Tongue (tissue), 2 donors: ENCODE measurements around the gene GMEB2. TPM values are rescaled to one million over a fixed set of nuclear protein-coding genes. Genes with fewer than 3 reads are reported as not detected.
"Not testable (repeated sequence)": the region's sequence is repeated elsewhere in the genome, so short reads cannot be mapped to it uniquely, and the experiment has no call there.

Experiments
- DNase-seq: peaks from one replicate; pipeline ENCODE4 v3.0.0-alpha.2; 2015
- total RNA-seq: library from RNA; depleted of rRNA; stranded (reverse); fragments of >200 nt; gene quantifications from one replicate; pipeline ENCODE4 v1.2.3, GENCODE V29; 2014

GMEB2 gene
- total RNA-seq, 1 donor from 2014 or later, result 9.9 TPM

DNA sequence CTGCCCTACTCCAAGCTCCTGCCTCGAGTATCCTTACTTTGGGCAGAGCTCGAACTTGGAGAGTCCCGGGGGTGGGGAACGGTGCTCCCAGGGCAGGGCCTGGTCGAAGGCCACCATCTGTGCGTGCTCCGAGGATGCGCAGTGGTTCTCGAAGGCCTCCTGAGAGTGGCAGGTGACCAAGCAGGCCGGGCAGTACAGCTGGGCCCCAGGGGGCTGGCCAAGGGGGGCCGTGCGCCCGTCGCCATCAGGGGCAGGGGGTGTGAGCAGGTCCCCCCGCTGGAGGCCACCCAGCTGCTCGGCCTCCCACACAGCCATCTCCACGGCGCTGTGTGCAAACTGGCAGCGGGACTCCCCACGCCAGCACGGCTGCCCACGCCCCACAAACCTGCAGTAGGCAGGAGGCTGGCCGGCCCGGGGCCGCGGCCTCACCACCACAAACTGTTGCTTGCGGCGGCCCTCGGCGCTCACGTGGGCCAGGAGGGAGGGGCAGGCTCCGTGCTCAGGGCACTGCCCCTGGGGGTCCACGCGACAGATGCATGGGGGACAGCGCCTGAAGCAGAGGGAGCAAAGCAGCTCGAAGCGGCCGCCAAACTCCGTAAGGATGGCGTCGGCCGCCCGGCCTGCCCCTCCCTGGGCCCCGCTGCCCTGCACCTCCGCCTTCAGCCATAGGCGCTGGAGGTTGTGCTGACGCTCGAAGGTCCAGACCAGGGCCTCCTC is 54.7 kb downstream of the GMEB2 start:
- no peak for DNase-seq

DNA sequence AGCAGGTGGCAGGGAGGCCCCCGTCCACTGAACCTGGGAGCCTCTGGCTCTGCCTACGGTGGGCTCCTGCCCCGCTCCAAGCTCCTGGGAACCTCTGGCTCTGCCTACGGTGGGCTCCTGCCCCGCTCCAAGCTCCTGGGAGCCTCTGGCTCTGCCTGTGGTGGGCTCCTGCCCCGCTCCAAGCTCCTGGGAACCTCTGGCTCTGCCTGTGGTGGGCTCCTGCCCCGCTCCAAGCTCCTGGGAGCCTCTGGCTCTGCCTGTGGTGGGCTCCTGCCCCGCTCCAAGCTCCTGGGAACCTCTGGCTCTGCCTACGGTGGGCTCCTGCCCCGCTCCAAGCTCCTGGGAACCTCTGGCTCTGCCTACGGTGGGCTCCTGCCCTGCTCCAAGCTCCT is 55.8 kb downstream of the GMEB2 start:
- DNase-seq, result not testable (repeated sequence)

DNA sequence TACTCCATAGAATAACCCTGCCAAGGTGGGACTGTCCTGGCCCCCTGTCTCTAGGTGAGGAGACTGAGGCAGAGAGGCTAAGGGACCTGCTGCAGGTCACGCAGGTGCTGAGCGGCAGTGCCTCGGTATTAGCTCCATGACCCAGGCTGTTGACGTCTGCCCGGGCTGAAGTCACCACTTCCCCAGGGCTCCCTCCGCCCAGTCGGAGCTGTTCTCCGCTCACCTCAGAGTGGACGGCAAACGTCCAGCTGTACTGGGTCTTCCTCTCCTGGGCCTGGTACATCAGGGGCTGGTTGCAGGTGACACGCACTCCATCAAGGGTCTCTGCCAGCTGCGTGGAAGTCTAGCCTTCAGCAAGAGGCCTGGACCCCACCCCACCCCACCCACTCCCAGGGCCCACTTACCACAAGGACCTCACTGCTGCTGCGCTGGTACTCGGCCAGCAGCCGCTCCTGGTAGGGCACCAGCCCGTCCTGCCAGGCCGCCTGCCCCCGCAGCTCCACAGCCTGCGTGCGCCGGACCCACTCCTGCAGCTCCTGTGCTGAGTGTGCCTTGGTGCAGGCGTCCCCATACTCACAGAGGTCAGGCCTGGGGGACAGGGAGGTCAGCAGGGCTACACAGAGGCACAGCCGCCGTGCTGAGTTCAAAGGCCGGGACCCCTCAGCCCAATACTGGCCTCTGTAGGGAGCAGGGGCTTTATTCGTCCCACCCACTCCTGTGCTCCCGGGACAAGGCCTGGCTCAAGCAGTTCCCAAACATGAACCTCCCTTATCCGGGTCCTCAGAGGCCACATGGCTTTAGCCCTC is 56.4 kb downstream of the GMEB2 start:
- DNase-seq, result no peak

DNA sequence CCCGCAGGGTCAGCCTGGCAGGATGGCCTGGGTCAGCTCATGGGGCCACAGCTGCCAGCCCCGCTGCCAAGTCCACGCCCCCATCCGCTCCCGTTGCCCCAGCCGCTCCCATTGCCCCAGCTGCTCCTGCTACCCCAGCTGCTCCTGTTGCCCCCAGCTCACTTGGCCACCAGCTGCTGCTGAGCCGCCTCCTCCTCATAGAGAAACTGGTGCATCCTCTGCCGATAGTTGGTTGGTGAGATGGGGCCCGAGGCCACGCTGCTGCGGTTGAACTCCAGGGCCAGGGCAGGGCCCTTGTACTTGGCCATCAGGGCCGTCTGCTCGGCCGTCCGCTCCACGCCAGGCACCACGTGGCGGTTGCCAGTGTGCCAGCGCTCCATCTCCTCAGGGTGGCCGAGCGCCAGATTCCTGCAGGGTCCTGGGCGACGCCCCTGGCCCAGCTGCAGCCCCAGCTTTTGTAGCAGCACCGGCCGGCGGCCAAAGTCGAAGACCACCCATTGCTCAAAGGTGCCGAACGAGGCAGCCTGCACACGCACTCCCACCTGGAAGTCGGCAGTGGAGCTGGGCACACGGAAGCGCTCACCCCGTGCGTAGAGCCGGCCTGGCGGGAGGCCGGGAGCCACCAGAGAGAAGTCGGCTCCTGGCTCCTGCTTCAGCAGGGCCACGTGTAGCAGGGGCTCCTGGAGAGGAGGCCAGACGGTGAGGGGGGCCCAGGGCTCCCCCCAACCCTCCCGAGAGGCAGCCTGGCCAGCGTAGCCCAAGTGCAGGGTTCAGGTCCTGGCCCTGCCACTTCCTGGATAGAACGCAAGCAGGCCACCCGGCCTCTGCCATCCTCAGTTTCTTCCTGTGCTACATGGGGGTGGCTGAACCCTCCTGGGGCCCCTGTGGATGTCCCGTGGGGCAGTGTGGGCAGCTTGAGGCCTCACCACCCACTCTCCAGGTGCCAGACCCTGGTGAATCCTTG is 57.6 kb downstream of the GMEB2 start:
- DNase-seq, result peak; percentile 56

DNA sequence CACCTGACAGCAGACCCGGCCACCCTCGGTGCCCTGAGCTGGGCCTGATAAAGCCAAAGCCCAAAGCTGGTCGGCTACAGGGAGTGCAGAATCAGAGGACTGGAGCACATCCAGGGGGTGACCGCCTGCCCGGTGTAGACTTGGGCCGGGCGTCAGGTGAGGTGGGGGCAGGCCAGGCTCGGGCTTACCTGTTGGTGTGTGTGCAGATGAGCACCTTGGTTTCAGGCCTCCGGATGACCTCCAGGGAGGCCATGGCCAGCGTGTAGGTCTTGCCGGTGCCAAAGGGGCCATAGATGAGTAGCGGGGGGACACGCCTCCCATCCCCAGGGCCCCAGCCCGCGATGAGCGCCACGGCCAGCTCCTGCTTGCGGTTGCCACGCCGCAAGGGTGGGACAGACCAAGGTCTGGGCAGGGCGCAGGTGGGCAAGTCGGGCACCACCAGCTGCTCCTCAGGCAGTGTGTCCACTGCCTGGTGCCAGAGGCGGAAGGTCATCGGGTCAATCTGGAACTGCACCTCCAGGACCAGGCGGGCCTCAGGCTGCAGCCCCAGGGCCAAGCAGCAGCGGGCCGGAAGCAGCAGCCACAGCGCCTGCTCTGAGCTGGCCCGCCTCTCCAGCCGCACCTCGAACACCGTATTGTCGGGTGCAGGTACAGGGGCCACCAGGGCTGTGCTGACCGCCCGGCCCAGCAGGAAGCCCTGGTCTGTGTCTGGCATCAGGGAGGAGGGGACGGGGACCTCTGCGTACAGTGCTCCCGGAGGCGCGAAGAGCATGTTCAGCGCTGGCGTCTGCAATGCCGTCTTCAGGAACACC is 58.5 kb downstream of the GMEB2 start:
- no peak for DNase-seq

DNA sequence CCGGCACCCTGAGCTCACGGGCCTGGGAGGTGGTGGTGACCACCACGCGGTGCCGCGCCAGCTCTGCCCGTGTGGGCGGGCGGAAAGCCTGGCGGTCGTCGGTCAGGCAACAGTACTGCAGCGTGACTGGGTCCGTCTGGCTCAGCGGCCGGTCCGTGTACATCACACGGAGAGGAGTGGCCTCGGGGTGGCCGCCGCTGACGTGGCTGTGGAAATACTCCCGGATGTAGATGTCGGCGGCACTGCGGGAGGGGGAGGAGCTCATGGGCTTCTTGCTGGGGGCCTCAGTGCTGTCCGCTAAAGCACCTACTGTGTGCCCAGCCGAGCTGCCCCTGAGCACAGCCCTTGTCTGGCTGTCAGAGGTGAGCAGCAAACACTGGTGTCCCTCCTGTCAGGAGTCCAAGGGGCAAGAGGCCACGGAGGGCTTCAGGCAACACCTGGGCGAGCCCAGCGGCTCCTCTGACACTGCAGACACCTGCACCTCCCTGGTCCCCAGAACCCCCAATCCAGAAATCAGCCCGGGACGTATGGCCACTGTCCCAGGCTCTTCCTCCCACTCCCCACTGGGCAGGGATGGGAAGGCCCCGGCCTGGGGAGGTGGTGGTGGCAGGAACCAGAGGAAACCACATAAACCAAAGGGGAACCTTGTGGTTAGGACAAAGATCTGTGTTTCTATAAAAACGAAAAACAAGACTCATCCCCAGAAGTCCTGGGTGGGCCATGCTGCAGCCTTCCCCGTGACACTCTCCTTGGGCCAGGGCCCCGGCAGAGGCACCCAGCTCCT is 59.3 kb downstream of the GMEB2 start:
- DNase-seq, result no peak

DNA sequence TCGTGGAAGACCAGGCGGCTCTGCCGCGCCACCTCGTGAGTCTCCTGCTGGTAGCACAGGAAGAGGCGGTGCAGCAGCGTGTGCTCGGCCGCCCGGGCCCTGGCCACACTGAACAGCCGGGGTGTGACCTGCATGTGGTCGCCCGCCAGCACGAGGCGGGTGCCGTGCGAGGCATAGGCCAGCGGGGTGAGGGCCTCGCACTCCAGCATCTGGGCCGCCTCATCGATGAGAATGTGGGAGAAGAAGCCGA is 59.8 kb downstream of the GMEB2 start:
- no peak for DNase-seq

DNA sequence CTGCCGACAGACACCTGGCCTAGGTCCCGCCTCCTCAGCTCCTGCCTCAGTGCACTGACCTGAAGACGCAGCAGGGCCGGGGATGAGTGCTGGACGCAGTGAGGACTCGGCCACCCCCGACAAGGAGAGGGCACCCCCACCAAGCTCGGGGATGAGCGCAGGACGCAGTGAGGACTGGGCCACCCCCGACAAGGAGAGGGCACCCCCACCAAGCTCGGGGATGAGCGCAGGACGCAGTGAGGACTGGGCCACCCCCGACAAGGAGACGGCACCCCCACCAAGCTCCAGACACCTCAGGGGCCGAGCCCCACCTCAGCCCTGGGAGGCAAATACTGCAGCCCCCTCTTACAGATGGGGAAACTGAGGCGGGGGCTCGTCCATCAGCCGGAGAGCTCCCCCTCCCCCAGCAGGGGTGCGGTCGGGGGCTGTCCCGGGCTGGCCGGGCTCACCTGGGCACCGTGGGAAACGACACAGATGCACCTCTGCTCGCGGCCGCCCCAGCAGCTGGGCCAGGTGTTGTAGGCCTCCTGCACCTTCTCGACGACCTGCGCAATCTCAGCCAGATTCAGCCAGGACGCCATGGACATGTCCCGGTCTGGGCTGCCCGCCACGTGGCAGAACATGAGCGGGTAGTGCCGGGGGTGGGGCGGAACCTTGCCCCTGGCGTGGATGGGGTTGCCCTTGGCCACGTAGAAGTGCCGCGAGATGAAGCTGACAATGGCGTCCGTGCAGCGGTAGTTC is 60.3 kb downstream of the GMEB2 start:
- no peak for DNase-seq

DNA sequence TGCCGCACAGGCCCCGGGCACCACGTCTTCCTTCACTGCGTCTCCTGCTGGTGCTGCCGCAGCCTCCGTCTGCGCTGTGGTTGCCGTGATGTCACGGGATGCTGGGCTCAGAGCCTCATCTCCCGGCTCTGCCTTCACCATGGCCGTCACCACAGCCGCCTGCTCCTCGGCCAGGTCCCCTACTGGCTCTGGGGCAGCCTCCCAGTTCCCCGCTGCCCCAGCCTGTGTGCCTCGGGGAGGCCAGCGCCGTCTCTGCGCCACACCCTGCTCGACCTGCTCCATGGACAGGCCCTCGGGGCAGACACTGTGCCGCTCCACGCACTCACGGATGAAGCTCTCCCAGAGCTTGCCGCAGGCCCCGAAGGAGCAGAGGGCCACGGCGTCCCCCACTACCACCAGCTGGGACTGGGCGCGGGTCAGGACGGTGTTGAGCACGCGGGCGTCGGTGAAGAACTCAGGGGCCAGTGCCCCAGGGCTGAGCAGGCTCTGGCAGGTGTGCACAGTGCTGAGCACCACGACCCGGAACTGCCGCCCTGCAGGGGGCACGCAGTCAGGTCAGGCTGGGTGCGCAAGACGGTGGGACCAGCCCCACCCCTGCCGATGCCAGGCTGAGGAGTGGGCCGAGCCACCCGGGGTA is 61.1 kb downstream of the GMEB2 start:
- no peak for DNase-seq

DNA sequence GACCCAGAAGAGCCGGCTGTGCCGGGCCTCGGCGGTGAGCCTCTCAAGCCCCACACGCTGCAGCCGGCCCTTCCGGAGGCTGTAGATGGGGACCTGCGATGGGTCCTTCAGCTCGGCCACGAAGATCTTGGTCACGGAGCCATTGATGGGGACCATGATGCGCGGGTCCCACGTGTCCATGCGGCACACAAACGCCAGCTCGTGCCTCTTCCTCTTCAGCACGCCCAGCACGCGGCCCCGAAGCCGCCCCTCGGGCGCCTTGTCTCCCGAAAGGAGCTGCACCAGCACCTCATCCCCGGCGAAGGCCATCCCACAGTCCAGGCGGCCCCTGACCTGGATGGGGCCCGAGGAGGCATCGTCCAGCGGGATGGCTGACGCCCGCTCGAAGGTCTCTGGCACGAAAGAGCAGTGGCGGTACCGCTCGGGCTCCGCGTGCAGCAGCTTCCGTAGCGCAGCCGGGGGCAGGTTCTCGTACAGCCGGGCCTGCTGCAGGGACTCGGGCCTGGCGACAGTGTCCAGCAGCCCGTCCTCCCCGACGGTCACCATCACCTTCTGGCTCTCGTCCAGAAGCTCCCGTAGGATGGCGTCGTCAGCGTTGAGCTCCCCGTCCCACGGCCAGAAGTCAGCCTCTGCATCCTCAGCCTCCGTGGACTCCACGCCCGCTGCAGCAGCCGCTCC is 61.7 kb downstream of the GMEB2 start:
- no peak for DNase-seq

DNA sequence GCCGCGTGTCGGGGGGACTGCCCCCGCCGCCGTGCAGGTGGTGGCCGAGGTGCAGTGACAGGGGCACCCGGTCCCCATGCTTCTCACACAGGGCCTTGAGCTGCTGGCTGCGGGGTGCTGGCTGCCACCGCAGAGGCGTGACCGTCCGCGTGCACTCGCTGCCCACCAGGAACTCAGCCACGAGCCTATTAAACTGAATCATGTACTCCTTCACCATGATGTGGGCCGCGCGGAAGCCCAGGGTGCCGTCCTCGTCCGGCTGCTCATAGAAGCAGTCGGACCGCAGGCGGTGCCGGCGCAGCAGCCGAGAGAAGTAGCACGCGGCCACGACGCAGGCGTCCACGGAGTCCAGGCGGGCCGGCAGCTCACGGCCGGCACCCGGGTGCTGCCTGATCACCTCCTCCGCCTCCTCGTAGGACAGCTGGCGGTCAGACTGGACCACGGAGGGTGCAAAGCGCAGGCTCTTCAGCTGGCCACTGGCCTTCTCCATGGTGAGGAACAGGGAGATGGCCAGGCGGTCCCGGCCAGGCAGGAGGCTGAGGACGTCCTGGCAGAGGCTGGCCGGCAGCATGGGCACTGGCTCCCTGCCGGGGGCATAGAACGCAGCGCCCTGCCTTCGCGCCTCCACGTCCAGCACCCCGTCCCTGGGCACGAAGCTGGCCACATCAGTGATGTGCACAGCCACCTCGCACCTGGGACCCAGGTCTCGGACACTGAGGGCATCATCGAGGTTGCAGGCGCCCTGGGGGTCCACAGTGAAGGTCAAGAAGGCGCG is 62.7 kb downstream of the GMEB2 start:
- DNase-seq, result no peak

DNA sequence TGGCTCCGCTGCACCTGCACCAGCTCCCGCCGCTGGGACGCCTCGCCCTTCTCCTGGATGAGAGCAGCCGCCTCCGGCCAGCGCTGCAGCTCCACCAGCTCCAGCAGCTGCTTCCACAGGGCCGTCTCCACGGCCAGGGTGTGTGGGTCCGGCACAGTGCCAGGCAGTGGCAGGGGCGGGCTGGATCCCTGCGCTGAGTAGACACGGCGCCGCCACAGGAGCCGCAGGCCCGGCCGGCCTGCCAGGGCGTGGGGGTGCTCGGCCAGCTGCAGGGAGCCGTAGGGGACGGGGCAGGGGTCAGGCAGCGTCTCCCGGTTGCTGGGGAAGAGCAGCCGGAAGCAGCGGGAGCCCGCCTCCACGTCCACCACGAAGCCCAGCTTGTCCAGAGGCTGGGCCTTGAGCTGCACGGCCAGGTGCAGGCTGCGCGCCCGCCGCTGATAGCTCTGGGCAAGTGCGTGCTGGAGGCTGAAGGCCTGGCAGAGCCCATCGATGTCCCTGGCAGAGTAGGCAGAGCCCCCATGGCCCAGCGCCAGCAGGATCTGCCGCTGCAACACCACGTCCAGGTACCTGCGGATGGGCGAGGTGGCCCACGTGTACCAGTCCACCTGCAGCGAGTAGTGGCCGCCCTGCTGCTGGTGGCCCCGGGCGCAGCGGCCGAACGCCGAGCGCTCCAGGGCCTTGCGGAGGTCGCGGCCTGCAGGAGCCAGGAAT is 63.5 kb downstream of the GMEB2 start:
- no peak for DNase-seq

DNA sequence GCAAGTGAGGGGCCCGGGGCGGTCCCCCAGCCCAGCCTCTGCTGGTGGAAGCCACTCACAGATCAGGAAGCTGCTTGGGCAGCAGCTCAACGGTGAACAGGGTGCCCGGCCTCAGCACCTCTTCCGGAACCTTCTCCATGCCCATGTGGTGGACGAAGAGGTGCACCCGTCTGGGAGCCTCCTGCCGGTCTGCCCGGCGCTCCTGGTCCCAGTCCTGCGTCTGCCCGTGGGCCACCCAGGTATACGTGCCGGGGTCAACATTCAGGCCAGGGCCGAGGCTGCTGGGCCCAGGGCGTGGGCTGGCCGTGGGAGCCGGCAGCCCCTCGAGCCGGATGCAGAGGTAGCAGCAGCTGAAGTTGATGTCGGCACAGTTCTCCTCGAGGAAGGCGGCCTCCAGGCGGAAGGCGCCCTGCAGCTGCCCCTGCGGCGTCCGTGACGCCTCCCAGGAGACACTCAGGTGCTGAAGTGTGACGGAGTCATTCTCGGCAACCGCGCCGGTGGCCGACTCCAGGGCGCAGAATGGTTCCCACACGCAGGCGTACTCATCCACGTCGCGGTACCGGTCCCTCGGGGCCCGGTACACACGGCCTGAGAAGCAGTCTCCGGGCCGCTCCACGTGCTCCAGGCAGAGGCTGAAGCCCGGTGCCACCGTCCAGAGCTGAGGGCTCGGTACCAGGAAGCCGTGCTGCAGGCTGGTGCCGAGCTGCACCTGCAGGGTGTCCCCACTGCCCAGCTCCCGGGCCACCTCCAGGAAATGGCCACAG is 64.3 kb downstream of the GMEB2 start:
- no peak for DNase-seq

DNA sequence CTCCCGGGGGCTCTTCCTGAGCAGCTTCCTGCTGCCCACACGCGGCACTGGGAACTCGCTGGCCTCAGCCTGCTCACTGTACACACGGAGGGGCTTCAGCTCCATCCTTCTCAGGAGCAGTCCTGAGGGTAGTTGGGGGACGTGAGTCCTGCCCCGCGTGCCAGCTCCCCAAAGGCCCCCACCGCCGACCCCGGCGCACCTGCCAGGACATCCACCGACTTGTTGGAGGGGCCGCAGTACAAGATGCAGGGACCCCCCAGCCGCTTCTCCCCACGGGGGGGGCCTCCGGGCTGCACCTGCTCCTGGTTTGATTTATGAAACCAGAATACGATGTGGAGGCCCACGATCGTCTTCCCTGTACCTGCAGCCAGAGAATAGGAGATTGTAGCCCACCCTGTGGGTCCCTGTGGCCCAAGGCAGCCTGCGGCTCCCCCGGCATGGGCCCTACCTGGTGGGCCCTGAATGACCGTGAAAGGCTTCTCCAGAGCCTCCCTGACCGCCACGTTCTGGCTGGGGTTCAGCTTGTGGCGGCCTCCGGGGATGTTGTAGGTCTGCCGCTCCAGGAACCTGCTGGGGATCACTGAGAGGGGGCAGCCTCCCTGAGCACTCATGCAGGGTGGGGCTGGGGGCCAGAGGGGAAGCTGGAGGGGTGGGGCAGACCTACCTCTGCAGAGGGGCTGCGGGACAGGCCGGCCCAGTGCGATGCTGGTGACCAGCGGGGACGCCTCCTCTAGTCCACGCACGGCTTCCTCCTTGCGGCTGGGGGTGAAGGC is 65.1 kb downstream of the GMEB2 start:
- DNase-seq, result no peak

DNA sequence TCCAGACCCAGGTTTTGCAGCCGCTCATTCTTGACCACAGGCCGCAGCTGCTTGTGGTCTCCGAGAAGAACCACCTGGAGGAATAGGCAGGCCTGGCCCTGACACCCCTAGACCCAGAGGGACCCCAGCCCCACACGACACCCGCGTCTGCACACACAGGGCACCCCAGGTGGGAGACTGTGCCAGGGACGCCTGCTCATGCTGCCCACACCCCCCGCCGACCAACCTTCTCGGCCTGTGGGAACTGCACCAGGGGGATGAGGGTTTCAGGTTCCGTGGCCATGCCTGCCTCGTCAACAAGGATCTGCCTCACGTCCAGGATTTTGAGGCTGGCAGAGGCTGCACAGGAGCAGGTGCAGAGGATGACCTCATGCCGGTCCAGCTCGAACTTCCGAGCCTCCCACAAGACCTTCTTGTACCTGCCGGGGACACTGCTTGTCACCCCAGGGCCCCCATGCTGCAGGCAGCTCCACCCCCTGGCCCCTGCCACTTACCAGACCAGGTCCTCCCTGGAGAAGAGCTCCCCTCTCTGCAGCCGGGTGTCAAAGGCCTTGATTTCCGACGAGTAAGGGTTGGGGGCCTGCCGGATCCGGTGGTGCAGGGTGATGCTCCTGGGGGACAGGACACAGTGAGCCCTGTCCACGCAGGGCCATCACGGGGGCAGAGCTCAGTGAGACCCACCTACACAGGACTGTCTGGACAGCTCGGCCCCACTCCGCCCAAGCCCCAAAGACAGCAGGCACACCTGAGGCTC is 65.9 kb downstream of the GMEB2 start:
- no peak for DNase-seq
